SK-N-MC (cell line): ENCODE data around the gene CACHD1.

ENCODE experiments used
- EZH2 ChIP-seq: fragments of 200-600 bp; sonication (generic); IDR thresholded peaks from one replicate; pipeline ENCODE4 v1.6.1; 2017; ENCODE audit warnings: antibody characterized with exemption
- FOXP2 ChIP-seq: optimal IDR thresholded peaks from 2 replicates; pipeline ENCODE3; 2011; ENCODE audit warnings: mild to moderate bottlenecking, moderate library complexity; ENCODE audit not compliant: insufficient read depth; ENCODE audit errors: extremely low read length, control extremely low read depth
- POLR2AphosphoS5 ChIP-seq: IDR thresholded peaks from 2 replicates; pipeline ENCODE4 v1.6.1; 2012; ENCODE audit warnings: mild to moderate bottlenecking, low read depth, low read length, borderline replicate concordance

DNA sequence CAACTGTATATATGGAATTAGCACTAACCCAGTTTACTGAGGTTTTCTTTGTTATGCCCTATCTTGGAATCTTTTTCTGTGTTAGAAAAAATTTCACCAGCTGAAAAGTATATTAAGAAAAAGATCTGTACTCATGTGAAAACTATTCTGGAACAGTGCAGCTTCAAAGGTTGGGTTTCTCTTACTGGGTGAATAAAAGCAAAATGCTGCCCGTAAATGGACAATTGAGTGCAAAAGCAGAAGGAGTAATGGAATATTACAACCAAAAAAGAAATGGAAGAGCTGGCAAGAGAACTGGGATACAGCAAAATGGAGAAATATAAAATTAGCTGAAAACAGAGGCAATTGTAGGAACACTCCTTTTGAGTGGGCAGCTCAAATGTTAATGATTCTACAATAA is 257.9 kb downstream of the CACHD1 start:
- TF ChIP-seq EZH2, result no peak
- no peak for TF ChIP-seq POLR2AphosphoS5
- no peak for TF ChIP-seq FOXP2
